DND-41 (cell line): ENCODE data around the gene PSMA6.

ENCODE experiments used
- ATAC-seq: fragments of 200-7000 bp; cut with Tn5 transposase; 3 replicates; pipeline ENCODE4 v1.9.1; 2021; ENCODE audit warnings: low read depth; ENCODE audit not compliant: insufficient read depth
- DNase-seq: peaks from one replicate; pipeline ENCODE4 v3.0.0-alpha.2; 2020
- H2AFZ ChIP-seq: 2 replicates; pipeline ENCODE4 v1.6.0; 2012; ENCODE audit warnings: low read depth, low read length
- H3K27ac ChIP-seq: 2 replicates; pipeline ENCODE4 v1.5.1; 2012; ENCODE audit warnings: low read length, inconsistent platforms
- H3K27me3 ChIP-seq: fragments of 200-600 bp; sonication (generic); 2 replicates; pipeline ENCODE4 v1.6.0; 2012; ENCODE audit warnings: low read length, mild to moderate bottlenecking, inconsistent platforms; ENCODE audit not compliant: insufficient read depth, poor library complexity
- H3K36me3 ChIP-seq: 2 replicates; pipeline ENCODE4 v1.5.1; 2012; ENCODE audit warnings: low read length, inconsistent platforms; ENCODE audit not compliant: insufficient read depth
- H3K4me1 ChIP-seq: 2 replicates; pipeline ENCODE4 v1.5.1; 2012; ENCODE audit warnings: mild to moderate bottlenecking, low read length; ENCODE audit not compliant: insufficient read depth
- H3K4me2 ChIP-seq: 2 replicates; pipeline ENCODE4 v1.6.0; 2012; ENCODE audit warnings: mild to moderate bottlenecking, moderate library complexity, low read length, inconsistent platforms; ENCODE audit not compliant: insufficient read depth
- H3K4me3 ChIP-seq, 2 experiments: fragments of 200-600 bp in 1 of 2; shearing (Covaris generic) in 1 of 2; 2 replicates each; pipeline ENCODE4 v1.5.1; 2012 to 2016; ENCODE audit warnings: inconsistent platforms in 2 of 2, low read length in 2 of 2, mild to moderate bottlenecking in 2 of 2, low read depth in 1 of 2, moderate library complexity in 1 of 2
- H3K79me2 ChIP-seq: 2 replicates; pipeline ENCODE4 v1.6.0; 2012; ENCODE audit warnings: low read length, inconsistent platforms; ENCODE audit not compliant: insufficient read depth
- H3K9ac ChIP-seq: 2 replicates; pipeline ENCODE4 v1.6.0; 2012; ENCODE audit warnings: low read depth, mild to moderate bottlenecking, inconsistent platforms, low read length, moderate library complexity
- H3K9me3 ChIP-seq: 2 replicates; pipeline ENCODE4 v1.5.1; 2012; ENCODE audit warnings: low read length, moderate library complexity, mild to moderate bottlenecking, inconsistent platforms; ENCODE audit not compliant: insufficient read depth, severe bottlenecking
- H4K20me1 ChIP-seq: 2 replicates; pipeline ENCODE4 v1.6.0; 2012; ENCODE audit warnings: low read length; ENCODE audit not compliant: insufficient read depth
- CTCF ChIP-seq: IDR thresholded peaks from 2 replicates; pipeline ENCODE4 v1.5.1; 2012; ENCODE audit warnings: borderline replicate concordance, low read length, moderate library complexity, mild to moderate bottlenecking; ENCODE audit not compliant: poor library complexity, severe bottlenecking; ENCODE audit errors: extremely low read depth
- EZH2 ChIP-seq: IDR thresholded peaks from 3 replicates; pipeline ENCODE4 v1.6.1; 2012; ENCODE audit warnings: borderline replicate concordance, low read depth, mild to moderate bottlenecking, moderate library complexity, low read length, inconsistent platforms; ENCODE audit not compliant: severe bottlenecking

PSMA6 gene

DNA sequence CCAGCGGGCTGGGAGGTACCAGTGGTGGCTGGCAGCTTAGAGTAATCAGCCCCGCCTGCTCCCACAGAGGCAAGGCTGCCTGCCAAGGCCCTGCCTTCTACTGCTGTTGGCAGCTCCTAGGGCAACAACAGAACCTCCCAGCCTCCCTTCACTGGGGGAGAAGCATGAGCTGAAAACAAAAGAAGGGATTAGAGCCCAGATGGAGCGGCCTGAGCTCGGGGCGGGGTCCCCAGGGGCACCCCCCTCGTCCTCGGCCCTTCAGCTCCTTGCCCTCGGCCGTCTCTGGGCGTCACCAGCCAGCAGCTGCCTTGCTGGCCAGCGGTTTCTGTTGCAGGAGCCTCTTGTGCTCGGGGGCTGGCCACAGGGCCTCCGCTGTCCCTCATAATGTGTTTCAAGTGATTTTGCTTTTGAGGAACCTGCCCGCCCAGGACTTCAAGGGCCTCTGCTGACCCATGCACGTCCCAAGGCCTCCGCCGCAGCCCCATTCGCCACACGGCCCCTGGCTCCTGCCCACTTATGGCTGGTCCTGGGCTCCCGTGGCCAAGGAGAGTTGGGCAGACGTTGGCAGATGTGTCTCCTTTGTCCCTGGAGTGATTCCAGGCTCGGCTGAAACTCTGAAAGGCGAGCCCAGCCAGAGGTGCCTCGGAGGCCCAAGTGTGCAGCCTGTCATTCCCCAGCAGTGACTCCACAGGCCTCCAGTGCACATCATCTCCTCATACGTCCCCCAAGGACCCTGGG is 49.7 kb downstream of the PSMA6 start:
- Histone ChIP-seq H3K4me3 (no peak overlapping the region), H3K36me3 (no peaks in the 10 kb centered on the region), H3K27me3 (no peaks in the 10 kb centered on the region), H3K4me2 (no peak overlapping the region), H4K20me1 (no peaks in the 10 kb centered on the region), H2AFZ (no peak overlapping the region; the same call in 1 of the 2 replicates), H3K9me3 (no peaks in the 10 kb centered on the region), H3K9ac (no peak overlapping the region), H3K4me1 (peaks cover 8% of the 10 kb centered on the region; the same call in 1 of the 2 replicates), H3K27ac (0 out of 2 replicates have a peak overlapping the region, but pooled peaks have one; percentile 13), H3K79me2 (no peaks in the 10 kb centered on the region)
- peak; percentile 96 for ATAC-seq
- TF ChIP-seq EZH2 (no peak), CTCF (no peak)
- peak; percentile 77 for DNase-seq

DNA sequence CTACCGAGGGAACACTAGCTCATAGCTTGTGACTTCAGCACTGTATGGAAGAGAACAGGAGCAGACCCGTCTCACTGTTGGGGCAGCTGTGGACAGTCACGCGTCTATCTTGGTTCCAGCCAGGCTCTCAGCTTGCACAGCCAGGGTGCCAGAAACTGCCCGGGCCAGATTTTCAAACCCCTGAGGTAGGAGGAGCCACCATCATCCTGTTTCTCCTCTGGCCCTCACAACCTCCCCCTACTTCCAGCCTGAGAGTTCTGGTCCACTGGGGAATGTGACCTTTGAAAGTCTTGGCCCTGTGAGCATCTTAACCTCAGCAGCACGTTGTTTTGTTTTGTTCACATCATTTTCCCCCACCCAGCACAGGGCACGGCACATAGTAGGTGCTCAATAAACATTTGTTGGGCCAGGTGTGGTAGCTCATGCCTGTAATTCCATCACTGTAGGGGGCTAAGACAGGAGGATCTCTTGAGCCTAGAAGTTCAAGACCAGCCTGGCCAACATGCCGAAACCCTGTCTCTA is 50.4 kb downstream of the PSMA6 start:
- H2AFZ ChIP-seq, result no peak overlapping the region
- no peaks in the 10 kb centered on the region for H4K20me1 ChIP-seq
- H3K79me2 ChIP-seq, result no peaks in the 10 kb centered on the region
- no peak overlapping the region for H3K4me3 ChIP-seq
- ATAC-seq, result no peak
- TF ChIP-seq CTCF (no peak), EZH2 (no peak)
- no peak overlapping the region for H3K27ac ChIP-seq
- no peak overlapping the region for H3K9ac ChIP-seq
- H3K4me1 ChIP-seq, result peaks cover 8% of the 10 kb centered on the region; the same call in 1 of the 2 replicates
- H3K4me2 ChIP-seq, result no peak overlapping the region
- no peaks in the 10 kb centered on the region for H3K9me3 ChIP-seq
- no peaks in the 10 kb centered on the region for H3K27me3 ChIP-seq
- no peak for DNase-seq
- H3K36me3 ChIP-seq, result no peaks in the 10 kb centered on the region

GRCh38 chr14:35343702-35344101 is 51.5 kb downstream of the PSMA6 start:
- Histone ChIP-seq H3K79me2 (no peaks in the 10 kb centered on the region), H3K4me3 (no peak overlapping the region), H3K4me2 (no peak overlapping the region), H3K9ac (no peak overlapping the region), H3K36me3 (no peaks in the 10 kb centered on the region), H3K9me3 (no peaks in the 10 kb centered on the region), H2AFZ (no peak overlapping the region), H4K20me1 (no peaks in the 10 kb centered on the region), H3K27me3 (no peaks in the 10 kb centered on the region), H3K27ac (no peak overlapping the region), H3K4me1 (peaks cover 8% of the 10 kb centered on the region; the same call in 1 of the 2 replicates)
- TF ChIP-seq EZH2 (no peak), CTCF (no peak)
- DNase-seq, result no peak
- no peak for ATAC-seq
